Activated T-cell treated with anti-CD3 and anti-CD28 coated beads for 4 hours (primary cell): ENCODE results near the gene TENM4.

Experiments used
- DNase-seq: peaks from one replicate; pipeline ENCODE4 v3.0.0-alpha.2; 2020

Gene TENM4

DNA sequence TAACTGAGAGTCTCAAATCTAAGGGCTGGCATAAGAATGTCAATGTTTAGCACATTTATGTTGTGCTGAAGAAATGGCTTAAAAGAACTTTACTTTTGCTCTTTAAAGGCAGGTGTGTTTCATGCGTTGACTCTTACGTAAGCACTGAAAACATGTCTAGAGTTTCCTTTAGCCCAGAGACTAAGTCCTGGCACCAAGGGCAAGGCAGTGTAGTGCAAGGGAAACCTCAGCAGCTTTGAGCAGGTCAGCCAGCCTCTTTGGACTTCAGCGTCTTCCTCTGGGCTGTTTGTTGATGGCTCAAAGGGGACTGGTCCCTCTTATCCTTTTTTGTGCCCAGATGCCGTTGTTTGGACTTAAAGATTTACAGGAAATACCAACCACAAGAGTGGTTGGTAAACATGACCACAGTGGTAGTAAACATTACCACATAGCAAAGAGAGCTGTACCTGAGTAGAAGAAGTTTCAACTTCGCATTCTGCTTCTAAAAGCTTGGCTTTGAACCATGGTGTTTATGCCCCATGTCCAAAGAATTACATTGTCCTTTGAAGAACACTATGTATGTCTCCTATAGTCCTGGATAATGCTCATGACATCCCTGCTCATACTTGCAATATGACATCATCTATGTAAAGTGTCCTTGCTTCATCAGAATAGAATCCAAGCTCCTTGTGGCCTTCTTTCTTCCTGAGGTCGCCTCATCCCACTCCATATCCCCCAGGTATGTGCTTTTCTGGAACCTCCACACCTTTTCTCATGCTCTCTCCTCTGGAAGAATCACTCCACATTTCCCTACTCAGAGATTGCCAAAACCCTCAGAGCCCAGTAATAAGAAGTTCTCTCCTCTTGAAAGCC, 23.5 kb downstream of the TENM4 start:
- DNase-seq, result no peak

DNA sequence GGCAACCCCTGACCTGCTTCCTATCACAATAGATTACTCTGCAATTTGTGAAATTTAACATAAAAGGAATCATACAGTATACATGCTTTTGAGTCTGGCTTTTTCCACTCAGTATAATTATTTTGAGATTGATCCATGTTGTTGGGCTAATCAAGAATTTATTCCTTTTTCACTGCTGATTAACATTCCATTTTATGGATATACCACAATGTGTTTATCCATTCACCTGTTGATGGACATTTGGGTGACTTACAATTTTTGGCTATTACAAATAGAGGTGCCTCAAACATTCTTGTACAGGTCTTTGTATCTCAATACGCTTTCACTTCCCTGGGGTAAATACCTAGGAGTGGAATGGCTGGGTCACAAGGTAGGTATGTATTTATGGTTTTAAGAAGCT, 24.9 kb downstream of the TENM4 start:
- no peak for DNase-seq

DNA sequence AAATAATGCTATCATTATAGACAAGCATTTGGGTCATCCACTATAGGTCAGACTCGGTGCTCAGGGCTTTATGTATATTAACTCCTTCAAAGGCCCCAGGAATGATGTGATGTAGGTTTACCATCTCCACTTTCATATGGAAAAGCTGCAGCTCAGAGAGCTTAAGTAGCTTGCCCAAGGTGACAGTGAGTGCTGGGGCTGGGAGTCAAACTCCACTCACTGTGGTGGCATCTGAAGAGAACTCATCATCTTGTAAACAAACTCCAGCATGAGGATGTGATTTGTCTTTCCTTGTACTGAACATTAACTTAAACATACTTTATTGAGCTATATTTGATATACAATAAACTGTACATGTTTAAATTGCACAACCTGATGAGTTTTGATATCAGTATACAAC, 25.4 kb downstream of the TENM4 start:
- DNase-seq, result no peak

DNA sequence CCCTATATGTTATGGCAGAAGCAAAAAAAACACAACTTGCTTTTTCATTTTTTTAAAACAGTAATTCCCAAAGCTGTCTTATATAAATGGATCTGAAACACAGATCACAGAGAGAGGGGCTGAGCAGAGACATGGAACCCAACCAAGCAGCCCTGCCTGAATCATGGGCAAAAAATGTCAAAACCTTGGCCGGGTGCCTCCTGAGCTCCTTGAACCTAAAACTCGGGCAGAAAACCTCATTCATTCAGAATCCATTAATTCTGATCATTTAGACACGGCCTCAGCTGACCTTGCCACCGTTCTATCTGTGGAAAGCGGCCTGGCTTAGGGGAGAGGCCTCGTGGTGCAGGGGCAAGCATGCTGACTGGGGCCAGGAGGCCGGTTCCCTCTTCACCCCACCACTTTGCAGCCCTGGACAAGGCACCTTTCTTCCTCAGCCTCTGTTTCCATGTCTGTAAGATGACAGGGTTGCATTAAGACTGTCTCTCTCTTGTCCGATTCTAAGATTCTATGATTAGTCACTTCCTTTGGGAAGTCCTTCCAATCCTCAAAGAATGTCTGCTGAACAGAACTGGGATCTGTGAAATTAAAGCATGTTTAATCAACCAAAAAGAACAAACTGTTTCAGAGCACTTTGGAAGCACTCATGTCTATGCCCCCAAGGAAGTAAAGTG, 26.0 kb downstream of the TENM4 start:
- DNase-seq, result no peak

DNA sequence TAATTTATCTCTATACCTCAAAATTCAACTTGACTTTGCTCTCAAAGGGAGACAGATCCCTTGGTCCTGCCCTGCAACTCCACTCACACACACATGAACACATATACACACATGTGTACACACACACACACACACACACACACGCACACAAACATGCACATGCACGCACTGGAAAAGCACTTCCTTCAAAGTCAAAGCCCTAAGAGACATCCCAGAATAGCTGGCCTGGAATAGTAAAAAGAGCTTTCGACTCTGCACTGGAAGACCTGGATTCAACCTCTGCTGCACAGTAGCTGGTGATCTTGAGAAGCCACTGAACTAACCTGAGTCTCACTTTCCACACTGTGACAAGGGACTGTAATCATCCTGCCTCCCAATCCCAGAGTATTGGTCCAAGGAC, 26.8 kb downstream of the TENM4 start:
- DNase-seq, result no peak

DNA sequence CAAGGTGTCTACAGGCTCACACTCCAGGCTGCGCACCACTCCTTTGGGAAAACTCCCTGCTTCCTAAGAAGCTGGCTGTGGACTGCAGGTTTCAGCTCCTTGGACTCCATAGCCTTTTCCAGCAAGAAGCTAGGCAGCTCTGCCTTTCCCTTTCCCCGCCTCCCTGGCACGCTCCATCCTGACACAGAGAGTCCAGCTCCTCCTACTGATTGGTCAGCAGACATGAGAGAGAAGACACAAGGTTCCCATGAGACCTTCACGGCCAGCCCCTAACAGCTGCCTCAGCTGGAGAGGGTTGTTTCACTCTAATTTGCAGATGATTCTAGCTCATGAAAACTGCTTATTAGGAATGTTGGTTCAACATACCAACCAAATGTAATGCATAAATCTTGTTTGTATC, 27.6 kb downstream of the TENM4 start:
- no peak for DNase-seq

DNA sequence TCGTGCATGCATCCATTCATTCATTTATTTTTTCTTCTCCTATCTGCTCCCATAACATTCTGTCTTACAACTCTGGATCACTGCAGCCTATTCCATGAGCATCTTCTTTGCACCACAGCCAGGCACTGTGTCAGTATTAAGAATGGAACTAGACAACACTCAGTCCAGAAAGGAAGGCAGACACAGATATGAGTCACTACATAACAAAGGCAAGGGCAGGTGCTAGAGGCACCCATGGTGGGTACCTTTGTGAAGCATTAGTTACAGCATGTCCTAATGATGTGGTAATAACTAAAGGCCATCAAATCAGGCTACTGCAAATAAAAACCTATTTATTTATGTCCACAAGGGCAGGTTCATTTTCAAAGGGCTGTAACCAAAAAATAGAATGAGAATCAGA, 28.1 kb downstream of the TENM4 start:
- DNase-seq, result no peak

DNA sequence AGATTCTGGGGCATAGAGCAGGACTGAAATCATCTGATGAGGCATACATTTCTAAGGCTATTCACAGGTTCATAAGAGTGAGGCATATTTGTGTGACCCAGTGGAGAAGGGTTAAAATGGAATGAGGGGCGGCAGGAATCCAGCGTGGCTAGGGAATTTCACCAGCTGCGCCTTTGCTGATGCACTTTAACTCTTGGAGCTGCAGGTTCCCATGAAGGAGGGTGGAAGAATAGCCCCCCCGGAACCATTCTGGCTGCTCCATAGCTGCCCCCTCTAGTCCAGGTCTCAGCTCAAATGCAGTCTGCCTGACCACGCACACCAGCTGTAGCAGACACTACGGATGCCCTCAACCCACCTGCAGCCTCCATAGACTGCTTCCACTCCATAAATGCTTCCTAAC, 31.5 kb downstream of the TENM4 start:
- DNase-seq, result no peak

DNA sequence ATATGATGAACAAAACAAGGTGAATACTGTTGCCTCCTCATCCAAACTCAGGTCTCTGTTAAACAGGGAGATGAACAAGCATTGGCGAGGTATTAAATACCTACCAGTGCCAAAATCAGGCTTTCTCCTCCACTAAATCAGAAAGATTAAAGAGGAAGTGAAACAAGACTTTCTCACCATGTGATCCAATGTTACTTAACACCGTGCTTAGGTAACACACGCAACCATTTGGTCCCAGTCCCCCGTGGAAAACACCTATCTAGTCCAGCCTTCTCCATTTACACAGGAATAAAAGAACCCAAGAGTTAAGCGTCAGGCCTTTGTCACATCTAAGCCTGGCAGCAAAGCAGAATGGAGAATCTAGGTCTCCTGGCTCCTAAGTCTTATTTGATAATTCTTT, 34.5 kb downstream of the TENM4 start:
- no peak for DNase-seq

DNA sequence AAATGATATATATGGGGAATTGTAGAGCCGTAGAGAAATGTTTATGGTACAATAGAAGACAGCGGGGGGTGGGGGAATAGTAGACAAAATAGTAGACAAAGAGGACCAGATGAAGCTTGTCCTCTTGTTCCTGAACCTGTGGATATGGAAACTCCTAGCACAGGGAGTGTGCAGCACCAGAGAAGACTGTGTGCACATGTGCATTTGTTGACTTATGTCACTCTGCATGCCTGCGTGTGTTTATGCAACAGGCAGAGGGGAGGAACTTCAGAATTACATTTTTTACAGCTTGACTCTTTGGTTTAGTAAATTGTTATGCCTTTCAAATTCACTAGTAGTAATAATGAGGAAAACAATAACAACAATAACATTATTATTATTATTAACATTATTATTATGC, 36.0 kb downstream of the TENM4 start:
- DNase-seq, result no peak

DNA sequence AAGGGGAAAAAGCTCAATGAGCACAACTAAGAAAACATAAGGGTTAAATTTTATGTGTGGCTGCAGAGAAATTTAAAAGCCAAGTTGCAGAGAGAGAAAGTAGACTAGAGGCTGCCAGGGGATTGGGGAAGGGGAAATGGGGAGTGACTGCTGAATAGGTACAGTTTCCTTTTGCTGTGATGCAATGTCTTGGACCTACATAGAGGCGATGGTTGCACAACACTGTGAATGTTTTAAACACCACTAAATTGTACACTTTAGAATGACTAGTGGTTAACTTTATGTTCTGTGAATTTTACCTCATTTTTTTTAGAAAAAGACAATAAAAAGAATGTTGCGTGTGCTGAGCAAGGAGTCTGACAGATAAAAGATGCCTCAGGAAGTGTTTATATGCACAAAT, 36.5 kb downstream of the TENM4 start:
- no peak for DNase-seq

DNA sequence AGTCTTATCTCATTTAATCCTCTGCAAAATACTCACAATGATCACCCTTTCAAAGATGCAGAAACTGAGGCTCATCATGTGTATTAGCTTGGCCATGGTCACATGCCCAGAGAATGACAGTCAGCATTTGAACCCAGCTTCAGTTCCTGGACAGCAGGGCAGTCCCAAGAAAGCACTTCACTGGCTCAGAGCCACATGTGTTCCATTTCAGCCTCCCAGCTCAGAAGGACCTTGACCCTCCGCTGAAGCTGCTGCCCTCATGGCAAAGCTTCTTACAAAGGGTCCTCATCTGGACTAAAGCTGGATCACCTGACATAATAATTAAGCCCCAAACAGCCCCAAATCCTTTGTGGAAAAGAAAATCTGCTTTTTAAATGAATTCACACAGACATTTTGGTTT, 37.0 kb downstream of the TENM4 start:
- no peak for DNase-seq

DNA sequence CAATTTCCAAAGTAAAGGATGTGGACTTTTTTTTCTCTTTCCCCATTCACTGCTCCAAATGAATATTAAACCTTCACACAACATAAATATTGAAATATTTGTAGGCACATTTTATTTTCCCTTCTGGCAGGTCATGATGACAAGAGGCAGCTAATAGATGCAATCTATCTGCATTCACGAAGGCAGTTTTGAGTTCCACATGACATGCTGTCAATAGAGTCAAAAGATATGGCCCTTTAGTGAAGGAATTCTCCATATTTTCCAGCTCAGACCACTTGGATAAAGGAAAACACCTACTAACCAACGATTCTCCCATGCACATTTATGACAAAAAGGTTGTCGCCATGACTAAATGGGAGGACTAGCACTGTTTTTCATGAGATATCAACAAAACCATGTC, 37.9 kb downstream of the TENM4 start:
- DNase-seq, result no peak

DNA sequence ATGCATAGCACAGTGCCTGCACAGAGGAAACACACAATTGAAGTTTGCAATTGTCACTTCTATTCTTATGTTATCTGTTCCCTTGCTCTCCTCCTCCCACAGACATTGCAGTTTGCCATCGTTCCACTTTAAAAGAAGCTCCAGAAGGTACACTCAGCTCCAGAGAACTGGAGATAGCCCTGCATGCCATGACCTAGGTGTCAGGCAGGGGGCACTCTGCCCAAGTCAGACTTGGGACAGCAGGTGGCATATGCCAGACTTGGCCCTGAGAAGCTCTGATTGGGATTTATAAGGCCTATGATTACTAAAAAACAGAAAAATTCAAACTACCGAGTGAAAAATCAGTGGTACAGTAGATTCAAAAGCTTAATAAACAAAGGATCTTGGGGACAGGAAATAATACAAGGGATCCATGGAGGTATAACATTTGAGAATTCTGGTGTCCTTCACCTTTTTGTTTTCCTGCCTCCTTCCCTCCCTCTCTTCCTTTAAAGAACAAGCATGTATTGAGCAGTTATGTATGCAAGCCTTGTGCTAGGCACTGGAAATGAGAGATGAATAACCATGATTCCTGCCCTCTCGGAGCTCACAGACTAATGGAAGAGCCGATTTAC, 40.0 kb downstream of the TENM4 start:
- no peak for DNase-seq

DNA sequence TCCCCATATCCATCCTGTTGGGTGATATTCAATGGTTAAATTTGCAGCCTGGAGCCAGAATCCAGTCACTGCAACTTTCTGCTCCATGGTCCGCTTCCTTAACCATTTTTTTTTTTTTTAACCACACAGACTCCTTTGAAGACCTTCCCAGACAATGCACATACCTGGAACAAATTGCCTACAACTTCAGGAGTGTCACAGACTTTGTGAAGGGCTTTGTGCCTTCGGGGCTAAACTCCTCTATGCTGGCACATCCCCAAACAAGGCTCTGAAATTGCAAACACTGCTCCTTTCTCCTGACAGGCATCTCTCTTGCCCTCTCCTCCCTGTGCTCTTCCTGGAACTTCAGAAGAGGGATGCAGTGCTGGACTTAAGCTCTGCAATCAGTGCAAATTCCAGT, 40.6 kb downstream of the TENM4 start:
- no peak for DNase-seq

DNA sequence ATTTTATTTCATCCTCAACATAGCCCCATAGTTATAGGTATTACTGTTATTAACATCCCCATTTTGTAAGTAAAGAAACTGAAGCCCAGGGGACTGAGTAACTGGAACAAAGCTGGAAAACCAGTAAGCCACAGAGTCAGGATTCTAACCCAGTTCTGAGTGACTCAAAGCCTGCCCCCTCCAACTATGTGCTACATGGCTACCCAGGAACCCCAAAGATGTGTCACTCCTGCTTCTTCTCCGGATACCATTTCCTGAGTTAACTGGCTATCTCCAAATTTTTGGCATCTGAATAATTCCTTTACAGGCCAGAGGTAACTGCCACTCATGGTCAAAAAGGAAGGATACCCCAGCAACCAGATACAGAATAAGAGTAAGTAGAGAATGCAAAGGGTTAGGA, 43.6 kb downstream of the TENM4 start:
- DNase-seq, result no peak

DNA sequence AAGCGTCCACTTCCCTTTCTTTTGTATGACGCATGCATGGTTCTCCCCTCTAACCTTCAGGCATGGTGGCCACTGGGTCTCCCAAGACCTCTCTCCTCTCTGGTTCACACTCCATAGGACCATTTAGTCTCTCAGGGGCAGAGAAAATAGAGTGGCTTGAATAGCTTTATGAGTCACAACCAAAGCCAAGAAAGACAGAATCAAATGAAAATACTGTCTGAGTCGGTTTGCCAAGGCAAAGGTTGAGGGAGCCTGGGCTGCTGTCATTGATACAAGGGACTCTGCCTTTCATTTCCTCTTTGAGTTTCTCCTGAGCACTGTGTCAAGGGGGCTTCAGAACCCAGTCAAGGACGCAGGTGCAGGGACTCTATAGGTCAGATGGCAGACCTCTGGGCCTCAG, 44.2 kb downstream of the TENM4 start:
- no peak for DNase-seq

DNA sequence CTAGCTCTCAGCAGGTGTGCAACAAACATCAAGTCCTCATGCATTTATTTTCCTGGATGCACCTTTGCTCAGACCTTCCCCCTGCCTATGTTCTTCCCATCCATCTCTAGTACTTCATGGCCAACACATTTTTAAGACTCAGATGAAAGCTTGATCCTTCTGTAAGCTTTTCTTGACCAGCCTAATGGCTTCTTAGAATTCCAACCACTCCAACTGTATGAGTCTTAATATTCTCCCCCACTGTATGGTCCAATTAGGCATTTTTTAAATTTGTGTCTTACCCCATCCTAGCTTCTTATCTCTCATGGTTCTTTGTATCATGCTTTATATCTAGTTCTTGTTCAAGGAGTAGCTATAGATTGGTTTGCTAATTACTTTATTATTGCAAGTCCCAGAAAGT, 44.8 kb downstream of the TENM4 start:
- no peak for DNase-seq

DNA sequence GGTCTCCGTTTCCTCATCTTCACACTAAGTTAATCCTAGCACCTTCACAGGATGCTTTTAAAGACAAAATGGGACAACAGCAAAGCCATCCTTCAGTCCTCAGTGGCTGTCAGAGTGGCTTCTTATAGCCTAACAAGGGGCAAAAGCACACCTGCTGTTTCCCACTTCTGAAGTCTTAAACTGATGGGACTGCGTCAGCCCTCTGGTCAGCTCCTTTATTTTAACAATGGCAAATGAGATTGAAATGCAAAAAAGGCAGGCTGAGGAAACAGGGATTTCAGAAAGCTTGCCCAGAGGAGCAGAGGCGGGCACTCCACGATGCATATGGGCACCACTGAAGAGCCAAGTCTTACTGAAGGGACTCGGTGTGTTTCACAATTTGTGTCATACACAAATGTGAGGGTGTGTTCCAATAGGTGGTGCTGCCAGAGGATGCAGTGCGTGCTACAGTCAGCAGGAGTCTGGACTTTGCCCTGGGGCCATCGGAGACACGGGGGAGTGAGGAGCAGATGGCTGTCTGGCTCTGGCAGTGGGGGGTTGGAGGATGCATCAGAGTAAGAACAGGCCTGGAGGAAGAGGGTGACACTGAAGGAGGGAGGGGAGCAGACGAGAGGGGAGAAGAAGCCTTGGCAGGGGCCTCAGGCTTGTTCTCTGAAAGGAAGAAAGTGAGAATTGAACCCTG, 47.3 kb downstream of the TENM4 start:
- DNase-seq, result no peak

DNA sequence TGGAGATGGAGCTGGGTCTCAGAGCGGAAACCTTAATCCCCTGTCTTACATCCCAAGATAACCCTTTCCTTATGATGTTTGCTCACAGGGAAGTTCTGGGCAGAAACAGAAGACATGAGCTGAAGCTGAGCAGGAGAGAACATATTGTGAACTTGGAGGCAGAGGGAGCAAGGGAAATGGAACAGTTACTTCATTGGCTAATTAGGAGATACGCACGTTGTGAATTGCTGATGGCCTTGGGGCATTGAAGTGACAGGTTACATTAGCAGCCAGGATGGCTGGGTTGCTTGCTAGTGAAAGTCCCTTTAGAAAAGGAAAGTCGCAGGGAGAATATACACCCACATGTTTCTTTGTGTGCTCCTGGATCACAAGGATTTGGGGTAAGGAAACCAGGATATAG, 48.7 kb downstream of the TENM4 start:
- no peak for DNase-seq

DNA sequence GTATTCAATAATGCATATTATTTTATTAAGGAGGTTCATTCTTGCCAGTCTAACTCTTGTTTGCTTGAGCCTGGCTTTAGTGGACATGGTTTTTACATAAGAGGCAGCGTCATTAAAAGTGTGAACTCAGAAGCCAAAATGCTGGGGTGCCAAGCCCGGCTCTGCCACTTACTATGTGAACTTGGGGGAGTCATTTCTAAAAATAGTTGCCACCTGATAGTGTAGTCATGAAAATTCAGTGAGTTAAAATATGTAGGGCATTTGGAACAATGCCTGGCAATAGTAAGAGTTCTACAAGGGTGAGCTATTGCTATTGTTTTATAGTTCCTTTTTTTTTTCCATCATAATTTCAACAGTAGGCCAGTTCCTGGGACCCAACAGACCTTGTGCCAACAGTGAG, 49.9 kb downstream of the TENM4 start:
- no peak for DNase-seq

DNA sequence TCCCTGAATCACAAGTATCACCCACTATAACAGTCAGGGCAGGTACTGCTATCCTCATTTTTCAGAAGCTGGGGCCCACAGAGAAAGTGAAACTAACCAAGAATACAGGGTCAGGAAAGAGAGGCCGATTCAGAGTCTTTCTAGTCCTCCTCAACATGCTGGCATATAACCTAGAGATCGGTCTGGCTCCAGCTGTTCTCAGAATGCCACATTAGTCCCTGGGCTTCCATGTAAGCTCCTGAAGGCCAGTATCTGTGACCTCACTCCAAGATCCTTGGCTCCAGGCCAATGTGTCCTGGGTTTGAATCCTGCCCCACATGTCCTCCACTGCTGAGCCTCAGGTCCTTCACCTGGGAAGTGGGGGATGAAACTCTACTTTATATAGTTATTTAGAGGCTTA, 50.4 kb downstream of the TENM4 start:
- DNase-seq, result no peak

DNA sequence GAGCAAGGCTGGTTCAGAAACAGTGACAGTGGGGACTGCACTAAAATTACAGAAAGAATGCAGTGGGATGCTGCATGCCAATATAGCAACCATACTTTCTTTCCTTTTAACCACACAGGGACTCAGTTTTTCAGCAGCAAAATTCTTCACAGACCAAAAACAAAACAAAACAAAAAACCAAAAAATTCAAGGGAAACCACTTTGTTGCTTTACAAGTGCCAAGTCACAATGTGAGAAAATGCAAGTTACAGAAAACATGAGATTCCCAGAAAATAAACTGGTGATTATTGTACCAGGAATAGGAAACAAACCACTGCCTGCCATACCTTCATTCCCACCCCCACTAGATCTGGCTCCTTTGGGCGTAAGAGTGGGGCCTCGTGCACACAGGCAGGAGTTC, 52.6 kb downstream of the TENM4 start:
- no peak for DNase-seq

DNA sequence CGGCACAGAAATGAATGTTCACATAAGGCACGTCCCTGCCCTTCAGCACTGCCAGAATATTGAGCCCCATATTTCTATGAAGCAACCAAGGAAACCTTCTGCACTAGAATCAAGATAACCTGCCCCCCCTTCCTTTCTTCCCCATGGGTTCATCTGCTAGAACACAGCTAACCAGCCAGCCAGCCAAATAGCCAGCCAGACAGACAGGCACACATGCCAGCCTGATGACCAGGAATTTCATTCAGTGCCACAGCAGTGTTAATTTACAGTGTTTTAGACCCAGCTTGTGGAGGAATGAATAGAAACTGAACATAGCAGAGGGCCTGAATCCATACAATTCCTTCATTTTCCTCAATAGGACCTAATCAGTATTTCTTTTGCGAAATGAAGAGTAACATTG, 57.0 kb downstream of the TENM4 start:
- DNase-seq, result no peak
